Peyer's patch (tissue), 4 donors: ENCODE measurements around the gene GLIS1. TPM values are rescaled to one million over a fixed set of nuclear protein-coding genes. Genes with fewer than 3 reads are reported as not detected.

ENCODE experiments used
- DNase-seq, 3 donors: peaks; one replicate each; pipeline ENCODE4 v3.0.0-alpha.2; 2017 to 2019
- H3K27ac ChIP-seq, 4 donors: fragments of 200-600 bp; sonication (generic); one replicate each; pipeline ENCODE4 v1.5.1; 2016 to 2019
- H3K27me3 ChIP-seq, 2 donors: fragments of 200-600 bp; sonication (generic); one replicate each; pipeline ENCODE4 v1.5.1; 2019
- H3K36me3 ChIP-seq, 3 donors: fragments of 200-600 bp; sonication (generic); one replicate each; pipeline ENCODE4 v1.5.1; 2016 to 2019
- H3K4me1 ChIP-seq, 4 donors: fragments of 200-600 bp; sonication (generic); one replicate each; pipeline ENCODE4 v1.5.1; 2016 to 2019
- H3K4me3 ChIP-seq, 4 donors: fragments of 200-600 bp; sonication (generic); 1 replicate in 3 of 4; 2 replicates in 1 of 4; pipeline ENCODE4 v1.5.1; 2016 to 2019; ENCODE audit warnings: mild to moderate bottlenecking in 1 of 4
- H3K9me3 ChIP-seq, 4 donors: fragments of 200-600 bp; sonication (generic); one replicate each; pipeline ENCODE4 v1.5.1; 2016 to 2019; ENCODE audit warnings: mild to moderate bottlenecking in 1 of 4
- POLR2A ChIP-seq, 2 donors: fragments of 450-650 bp; IDR thresholded peaks; one replicate each; pipeline ENCODE4 v1.5.1; 2017; ENCODE audit warnings: antibody characterized with exemption in 2 of 2, mild to moderate bottlenecking in 2 of 2, moderate library complexity in 2 of 2
- total RNA-seq, 4 donors: library from RNA; depleted of rRNA; stranded (reverse); fragments of >200 nt; gene quantifications; one replicate each; pipeline ENCODE4 v1.1.0, GENCODE V29; 2016
- TF ChIP-seq, protein P1 (sequence below), 6 experiments: fragments of 450-650 bp in 4 of 6; fragments of 200-600 bp in 2 of 6; sonication (generic) in 1 of 6; IDR thresholded peaks; one replicate each; pipeline ENCODE4 v1.5.1; 2017 to 2019; ENCODE audit warnings: antibody characterized with exemption in 6 of 6, mild to moderate bottlenecking in 3 of 6, moderate library complexity in 1 of 6

GLIS1 gene
- total RNA-seq, 4 donors from 2014 or later = 0.54 to 1.7 (median 0.66) TPM; not detected in 1

DNA sequence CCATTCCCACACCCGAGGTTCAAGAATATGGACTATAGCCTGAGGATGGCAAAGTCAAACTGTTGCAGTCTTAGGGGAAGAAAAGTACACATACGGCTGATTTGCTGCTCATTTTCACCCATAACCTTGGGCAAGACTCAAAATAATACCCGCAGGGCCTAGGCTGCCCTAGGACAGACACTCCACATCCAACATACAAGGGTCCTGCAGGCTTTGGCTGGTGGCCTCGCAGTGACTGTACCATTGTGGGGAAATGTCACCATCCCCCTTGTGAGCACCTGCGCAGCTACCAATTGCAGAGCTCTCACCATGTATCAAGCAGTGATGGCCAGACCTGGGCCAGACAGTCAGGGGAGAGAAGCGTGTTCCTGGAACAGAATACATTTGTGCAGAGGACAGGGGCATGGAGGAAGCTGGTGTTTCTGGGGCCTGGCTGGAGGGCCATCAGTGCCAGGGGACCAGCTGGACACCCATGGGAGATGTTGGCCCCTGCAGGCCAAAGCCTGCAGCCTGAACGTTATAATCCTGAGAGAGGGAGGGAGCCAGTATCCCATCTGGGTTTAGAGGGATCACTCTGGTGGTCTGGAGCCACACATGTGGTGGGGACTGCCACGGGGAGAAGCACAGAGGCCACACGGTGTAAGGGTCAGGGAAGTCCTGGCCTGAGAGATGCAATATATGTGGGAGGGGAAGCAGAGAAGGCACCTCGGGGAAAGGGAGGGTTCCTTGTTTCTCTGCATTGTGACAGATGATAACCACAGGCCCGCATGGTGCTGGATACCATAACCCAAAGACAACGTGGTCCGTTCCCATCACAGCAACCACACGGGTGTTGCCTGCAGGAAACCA is 101.2 kb downstream of the GLIS1 start:
- peak in 2 of 3 donors; percentile 26 to 29 for DNase-seq
- no peak overlapping the region for H3K4me3 ChIP-seq
- TF ChIP-seq, protein P1, sequence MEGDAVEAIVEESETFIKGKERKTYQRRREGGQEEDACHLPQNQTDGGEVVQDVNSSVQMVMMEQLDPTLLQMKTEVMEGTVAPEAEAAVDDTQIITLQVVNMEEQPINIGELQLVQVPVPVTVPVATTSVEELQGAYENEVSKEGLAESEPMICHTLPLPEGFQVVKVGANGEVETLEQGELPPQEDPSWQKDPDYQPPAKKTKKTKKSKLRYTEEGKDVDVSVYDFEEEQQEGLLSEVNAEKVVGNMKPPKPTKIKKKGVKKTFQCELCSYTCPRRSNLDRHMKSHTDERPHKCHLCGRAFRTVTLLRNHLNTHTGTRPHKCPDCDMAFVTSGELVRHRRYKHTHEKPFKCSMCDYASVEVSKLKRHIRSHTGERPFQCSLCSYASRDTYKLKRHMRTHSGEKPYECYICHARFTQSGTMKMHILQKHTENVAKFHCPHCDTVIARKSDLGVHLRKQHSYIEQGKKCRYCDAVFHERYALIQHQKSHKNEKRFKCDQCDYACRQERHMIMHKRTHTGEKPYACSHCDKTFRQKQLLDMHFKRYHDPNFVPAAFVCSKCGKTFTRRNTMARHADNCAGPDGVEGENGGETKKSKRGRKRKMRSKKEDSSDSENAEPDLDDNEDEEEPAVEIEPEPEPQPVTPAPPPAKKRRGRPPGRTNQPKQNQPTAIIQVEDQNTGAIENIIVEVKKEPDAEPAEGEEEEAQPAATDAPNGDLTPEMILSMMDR (IDR thresholded peaks at IDR 0.05) = no peak
- TF ChIP-seq POLR2A (IDR thresholded peaks at IDR 0.05) = no peak
- H3K27me3 ChIP-seq = no peaks in the 10 kb centered on the region
- no peak overlapping the region for H3K27ac ChIP-seq
- no peaks in the 10 kb centered on the region for H3K36me3 ChIP-seq
- H3K4me1 ChIP-seq = no peaks in the 10 kb centered on the region
- no peaks in the 10 kb centered on the region for H3K9me3 ChIP-seq

DNA sequence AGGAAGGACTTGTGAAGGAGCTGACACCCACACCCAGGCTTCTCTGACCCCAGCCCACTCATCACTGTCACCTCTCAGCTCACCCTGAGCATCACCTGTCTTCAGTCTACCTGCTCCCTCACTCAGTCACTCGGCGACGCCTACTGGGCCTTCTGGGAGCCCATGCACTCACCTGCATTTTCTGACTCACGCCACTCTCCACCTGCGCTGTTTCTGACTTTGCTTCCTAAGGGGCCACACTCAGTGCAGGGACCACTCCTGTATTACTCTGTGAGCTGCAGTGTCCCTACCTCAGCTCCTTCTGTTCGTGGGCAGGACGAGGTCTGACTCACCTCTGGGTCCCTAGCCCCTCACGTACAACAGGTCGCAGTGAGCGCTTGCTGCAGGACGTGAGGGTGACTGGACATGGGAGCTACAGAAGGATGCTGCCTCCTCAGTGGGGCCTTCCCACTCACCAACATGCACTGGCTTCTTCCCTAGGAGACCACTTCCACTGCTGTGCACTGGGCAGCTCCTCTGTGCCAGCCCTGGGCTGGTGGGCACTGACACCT is 102.3 kb downstream of the GLIS1 start:
- peak in 2 of 3 donors; percentile 34 to 37 for DNase-seq
- Histone ChIP-seq H3K36me3 (no peaks in the 10 kb centered on the region), H3K27ac (no peak overlapping the region), H3K27me3 (no peaks in the 10 kb centered on the region), H3K4me3 (no peak overlapping the region), H3K4me1 (no peaks in the 10 kb centered on the region), H3K9me3 (no peaks in the 10 kb centered on the region)
- TF ChIP-seq, protein P1 (IDR thresholded peaks at IDR 0.05) = no peak
- no peak for TF ChIP-seq POLR2A (IDR thresholded peaks at IDR 0.05)

DNA sequence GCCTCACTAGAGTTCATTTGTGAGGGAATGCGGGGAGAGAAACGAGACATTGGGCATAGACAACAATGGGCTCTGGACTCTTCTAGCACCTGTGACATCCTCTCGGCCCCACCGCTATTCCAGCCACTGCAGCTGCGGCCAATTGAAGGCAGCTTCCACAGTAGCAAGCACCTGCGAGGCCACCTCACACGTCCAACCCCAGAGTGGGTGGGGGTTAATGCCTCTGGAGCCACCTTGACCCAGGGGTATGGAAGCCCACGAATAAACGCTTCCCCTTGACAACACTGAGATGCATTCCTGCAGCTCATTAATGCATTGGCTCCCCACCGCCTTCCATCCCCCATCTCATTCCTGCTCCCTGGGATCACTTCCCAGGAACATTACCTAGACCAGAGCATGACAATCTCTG is 104.4 kb downstream of the GLIS1 start:
- DNase-seq = peak in 1 of 3 donors; percentile 27
- Histone ChIP-seq H3K4me1 (no peaks in the 10 kb centered on the region), H3K27me3 (no peaks in the 10 kb centered on the region), H3K9me3 (no peaks in the 10 kb centered on the region), H3K27ac (no peak overlapping the region), H3K36me3 (no peaks in the 10 kb centered on the region), H3K4me3 (no peak overlapping the region)
- TF ChIP-seq, protein P1 (IDR thresholded peaks at IDR 0.05) = no peak
- no peak for TF ChIP-seq POLR2A (IDR thresholded peaks at IDR 0.05)

DNA sequence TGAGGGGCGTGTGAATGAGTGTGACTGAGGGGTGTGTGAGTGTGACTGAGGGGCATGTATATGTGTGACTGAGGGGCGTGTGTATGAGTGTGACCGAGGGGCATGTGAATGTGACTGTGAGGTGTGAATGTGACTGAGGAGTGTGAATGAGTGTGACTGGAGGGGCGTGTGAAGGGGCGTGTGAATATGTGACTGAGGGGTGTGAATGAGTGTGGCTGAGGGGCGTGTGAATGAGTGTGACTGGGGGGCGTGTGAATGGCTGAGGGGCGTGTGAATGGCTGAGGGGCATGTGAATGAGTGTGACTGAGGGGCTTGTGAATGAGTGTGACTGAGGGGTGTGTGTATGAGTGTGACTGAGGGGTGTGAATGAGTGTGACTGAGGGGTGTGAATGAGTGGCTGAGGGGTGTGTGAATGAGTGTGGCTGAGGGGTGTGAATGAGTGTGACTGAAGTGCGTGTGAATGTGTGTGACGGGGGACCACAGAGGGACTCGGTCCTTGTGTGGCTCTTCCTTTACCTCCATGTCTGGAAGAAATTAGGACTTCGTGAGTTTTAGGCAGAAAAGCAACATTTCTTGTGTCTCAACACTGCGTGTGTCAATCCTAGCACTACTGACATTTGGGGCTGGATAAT is 105.8 kb downstream of the GLIS1 start:
- Histone ChIP-seq H3K27me3 (no peaks in the 10 kb centered on the region), H3K4me1 (no peaks in the 10 kb centered on the region), H3K36me3 (no peaks in the 10 kb centered on the region), H3K27ac (no peak overlapping the region), H3K4me3 (no peak overlapping the region), H3K9me3 (no peaks in the 10 kb centered on the region)
- TF ChIP-seq, protein P1 (IDR thresholded peaks at IDR 0.05) = no peak
- TF ChIP-seq POLR2A (IDR thresholded peaks at IDR 0.05) = no peak
- DNase-seq = peak in 1 of 3 donors; percentile 25

DNA sequence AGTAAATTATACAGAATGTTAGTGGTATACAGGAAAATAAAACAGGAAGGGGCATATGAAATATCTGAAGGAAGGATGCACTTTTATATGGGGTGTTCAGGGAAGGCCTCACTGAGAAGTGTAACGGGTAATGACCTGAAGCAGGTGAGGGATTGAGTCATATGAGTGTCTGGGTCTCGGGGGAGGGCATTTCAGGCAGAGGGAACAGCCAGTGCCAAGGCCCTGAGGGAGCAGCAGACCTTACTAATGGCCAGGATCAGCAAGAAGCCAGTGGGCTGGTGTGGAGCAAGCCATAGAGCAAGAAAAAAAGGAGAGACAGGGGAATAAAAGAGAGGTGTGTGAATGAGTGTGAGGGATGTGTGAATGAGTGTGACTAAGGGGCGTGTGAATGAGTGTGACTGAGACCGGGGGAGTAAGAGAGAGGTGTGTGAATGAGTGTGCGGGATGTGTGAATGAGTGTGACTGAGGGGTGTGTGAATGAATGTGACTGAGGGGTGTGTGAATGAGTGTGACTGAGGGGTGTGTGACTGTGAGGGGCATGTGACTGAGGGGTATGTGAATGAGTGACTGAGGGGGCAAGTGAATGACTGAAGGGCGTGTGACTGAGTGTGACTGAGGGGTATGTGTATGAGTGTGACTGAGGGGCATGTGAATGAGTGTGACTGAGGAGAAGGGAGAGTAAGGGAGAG is 107.2 kb downstream of the GLIS1 start:
- Histone ChIP-seq H3K9me3 (no peaks in the 10 kb centered on the region), H3K4me1 (no peaks in the 10 kb centered on the region), H3K36me3 (no peaks in the 10 kb centered on the region), H3K27ac (no peak overlapping the region), H3K27me3 (no peaks in the 10 kb centered on the region), H3K4me3 (no peak overlapping the region)
- no peak for TF ChIP-seq POLR2A (IDR thresholded peaks at IDR 0.05)
- TF ChIP-seq, protein P1 (IDR thresholded peaks at IDR 0.05) = no peak
- no peak for DNase-seq
